Right ventricle myocardium inferior (tissue), 1 donor: Measurements from ENCODE around the gene AK6. TPM values are rescaled to one million over a fixed set of nuclear protein-coding genes. Genes with fewer than 3 reads are reported as not detected.

Source experiments
- total RNA-seq: library from RNA; stranded (reverse); fragmentation: NEBNext Ultra II Directional; extraction: Animal tissue kit (Norgen Biotek cat#: 25700); gene quantifications from one replicate; pipeline ENCODE4 v1.2.1, GENCODE V29; 2021
- donor health status: DM: no; HTN: yes; CAD: no; lungs with severe emphysema.

AK6 gene
- total RNA-seq, 1 donor from 2014 or later, result 47.5 TPM

Other genes with a start within 250 kb of the AK6 start
- gene CCNB1, start 202.4 kb downstream of the AK6 start, total RNA-seq, result 3.5 TPM
- gene CENPH, start 179.9 kb downstream of the AK6 start, total RNA-seq, result 3.6 TPM
- gene CDK7, start 134.6 kb downstream of the AK6 start, total RNA-seq, result 10.5 TPM
- 3.7 TPM for gene CCDC125, start 36.7 kb downstream of the AK6 start, total RNA-seq
- gene TAF9, start within 50 bp of the AK6 start, total RNA-seq, result 31.6 TPM
- gene RAD17, start 298 bp upstream of the AK6 start, total RNA-seq, result 19.5 TPM
- gene MARVELD2, start 45.6 kb upstream of the AK6 start, total RNA-seq, result 1.5 TPM
- gene OCLN, start 123.3 kb upstream of the AK6 start, total RNA-seq, result 1.5 TPM
- gene GTF2H2C, start 190.7 kb upstream of the AK6 start, total RNA-seq, result 16.5 TPM